K562 (cell line): ENCODE results near the gene ACSS2. TPM values are rescaled to one million over a fixed set of nuclear protein-coding genes. Genes with fewer than 3 reads are reported as not detected.
A peak's percentile ranks its signal among the peaks of the same experiment; 100 is the strongest.

Experiments
- BRD9 ChIP-seq: fragments of 450-650 bp; IDR thresholded peaks from 2 replicates; pipeline ENCODE4 v1.6.1; 2018; ENCODE audit warnings: low read depth; ENCODE audit not compliant: partially characterized antibody
- E2F3 ChIP-seq: fragments of 250-450 bp; sonication (Bioruptor Pico); IDR thresholded peaks from 2 replicates; pipeline ENCODE4 v1.4.0; 2020; ENCODE audit warnings: mild to moderate bottlenecking
- E2F8 ChIP-seq: fragments of 450-650 bp; IDR thresholded peaks from 2 replicates; pipeline ENCODE4 v1.7.1; 2018; ENCODE audit warnings: mild to moderate bottlenecking, low read depth; ENCODE audit not compliant: partially characterized antibody
- ELK3 ChIP-seq: fragments of 450-650 bp; formaldehyde crosslinking; IDR thresholded peaks from 2 replicates; pipeline ENCODE4 v1.4.0; 2020; ENCODE audit warnings: mild to moderate bottlenecking
- HDAC8 ChIP-seq: fragments of 450-650 bp; IDR thresholded peaks from 2 replicates; pipeline ENCODE4 v1.6.1; 2016; ENCODE audit warnings: mild to moderate bottlenecking, missing genetic modification characterization, moderate library complexity, missing compliant biosample characterization
- POLR2G ChIP-seq: fragments of 200-400 bp; formaldehyde crosslinking; IDR thresholded peaks from 2 replicates; pipeline ENCODE4 v1.6.1; 2017; ENCODE audit warnings: low read depth, mild to moderate bottlenecking, antibody characterized with exemption, low read length, moderate library complexity
- RFX7 ChIP-seq: fragments of 250-450 bp; sonication (Bioruptor Pico); IDR thresholded peaks from 2 replicates; pipeline ENCODE4 v1.5.1; 2021; ENCODE audit warnings: mild to moderate bottlenecking
- SP1 ChIP-seq: sonication (generic); formaldehyde crosslinking; IDR thresholded peaks from 2 replicates; pipeline ENCODE4 v1.8.1; 2022; ENCODE audit warnings: mild to moderate bottlenecking, missing genetic modification reagents
- ZFX ChIP-seq: sonication (generic); formaldehyde crosslinking; IDR thresholded peaks from 2 replicates; pipeline ENCODE4 v1.8.0; 2022; ENCODE audit warnings: mild to moderate bottlenecking, missing genetic modification reagents, moderate library complexity
- ZNF175 ChIP-seq: fragments of 200-800 bp; sonication (Bioruptor generic); IDR thresholded peaks from 2 replicates; pipeline ENCODE4 v1.6.1; 2016; ENCODE audit warnings: low read depth, mild to moderate bottlenecking, missing genetic modification characterization, missing compliant biosample characterization
- ZNF280A ChIP-seq: fragments of 450-650 bp; IDR thresholded peaks from 2 replicates; pipeline ENCODE4 v1.6.1; 2018; ENCODE audit warnings: mild to moderate bottlenecking, low read depth; ENCODE audit not compliant: partially characterized antibody
- ZNF740 ChIP-seq, 3 experiments: fragments of 200-800 bp in 1 of 3; sonication (Bioruptor generic) in 1 of 3; sonication (generic) in 1 of 3; formaldehyde crosslinking in 1 of 3; IDR thresholded peaks; 2 replicates each; pipeline versions ENCODE4 v1.6.1 to v1.8.0; 2016 to 2022; ENCODE audit warnings: mild to moderate bottlenecking in 2 of 3, missing compliant biosample characterization in 2 of 3, missing genetic modification characterization in 2 of 3, missing genetic modification reagents in 1 of 3
- polyA plus RNA-seq, 8 experiments: library from polyadenylated mRNA; depleted of rRNA in 4 of 8; stranded (reverse) in 5 of 8; unstranded in 3 of 8; fragments of >200 nt; fragmentation: Nextera tagmentation in 2 of 8; fragmentation: Illumina TruSeq in 1 of 8; extraction: Ambion mirVana in 2 of 8; extraction: Trizol in 1 of 8; gene quantifications; 2 replicates each; pipeline versions ENCODE4 v1.2.1 to v1.2.3, GENCODE V29; 2011 to 2014; ENCODE audit warnings: inconsistent platforms in 1 of 8, missing spikeins in 1 of 8
- total RNA-seq, 7 experiments: library from RNA; depleted of rRNA in 6 of 7; stranded (reverse); fragments of >200 nt in 6 of 7; fragmentation: Illumina TruSeq in 2 of 7; extraction: Trizol in 2 of 7; gene quantifications; 2 replicates each; pipeline versions ENCODE4 v1.2.1 to v1.2.3, GENCODE V29; 2011 to 2021; ENCODE audit warnings: low replicate concordance in 1 of 7
- TF ChIP-seq, protein P1 (sequence below): fragments of 250-450 bp; sonication (Bioruptor Pico); IDR thresholded peaks from 2 replicates; pipeline ENCODE4 v1.4.0; 2020

The ACSS2 gene
- total and polyA plus RNA-seq, 9 of the 15 experiments (the other 6 are each of a cell fraction or from before 2014, with no cell fraction given): 21.9 to 246 (median 66.2) TPM

- TF ChIP-seq ELK3 (no peak), ZNF280A (no peak), RFX7 (no peak), HDAC8 (tag) (no peak), ZFX (CRISPR knock-in tag) (peak; percentile 94), ZNF740 (CRISPR knock-in tag; IDR thresholded peaks at IDR 0.05) (peak; percentile 60; the same call in 1 of the 2 replicates), ZNF740 (tag; IDR thresholded peaks at IDR 0.05) (no peak), SP1 (peak; percentile 96), E2F8 (no peak), E2F3 (no peak), ZNF175 (CRISPR knock-in tag) (peak; percentile 62; the same call in 1 of the 2 replicates), POLR2G (peak; percentile 98), BRD9 (peak; percentile 72)
- TF ChIP-seq, protein P1, sequence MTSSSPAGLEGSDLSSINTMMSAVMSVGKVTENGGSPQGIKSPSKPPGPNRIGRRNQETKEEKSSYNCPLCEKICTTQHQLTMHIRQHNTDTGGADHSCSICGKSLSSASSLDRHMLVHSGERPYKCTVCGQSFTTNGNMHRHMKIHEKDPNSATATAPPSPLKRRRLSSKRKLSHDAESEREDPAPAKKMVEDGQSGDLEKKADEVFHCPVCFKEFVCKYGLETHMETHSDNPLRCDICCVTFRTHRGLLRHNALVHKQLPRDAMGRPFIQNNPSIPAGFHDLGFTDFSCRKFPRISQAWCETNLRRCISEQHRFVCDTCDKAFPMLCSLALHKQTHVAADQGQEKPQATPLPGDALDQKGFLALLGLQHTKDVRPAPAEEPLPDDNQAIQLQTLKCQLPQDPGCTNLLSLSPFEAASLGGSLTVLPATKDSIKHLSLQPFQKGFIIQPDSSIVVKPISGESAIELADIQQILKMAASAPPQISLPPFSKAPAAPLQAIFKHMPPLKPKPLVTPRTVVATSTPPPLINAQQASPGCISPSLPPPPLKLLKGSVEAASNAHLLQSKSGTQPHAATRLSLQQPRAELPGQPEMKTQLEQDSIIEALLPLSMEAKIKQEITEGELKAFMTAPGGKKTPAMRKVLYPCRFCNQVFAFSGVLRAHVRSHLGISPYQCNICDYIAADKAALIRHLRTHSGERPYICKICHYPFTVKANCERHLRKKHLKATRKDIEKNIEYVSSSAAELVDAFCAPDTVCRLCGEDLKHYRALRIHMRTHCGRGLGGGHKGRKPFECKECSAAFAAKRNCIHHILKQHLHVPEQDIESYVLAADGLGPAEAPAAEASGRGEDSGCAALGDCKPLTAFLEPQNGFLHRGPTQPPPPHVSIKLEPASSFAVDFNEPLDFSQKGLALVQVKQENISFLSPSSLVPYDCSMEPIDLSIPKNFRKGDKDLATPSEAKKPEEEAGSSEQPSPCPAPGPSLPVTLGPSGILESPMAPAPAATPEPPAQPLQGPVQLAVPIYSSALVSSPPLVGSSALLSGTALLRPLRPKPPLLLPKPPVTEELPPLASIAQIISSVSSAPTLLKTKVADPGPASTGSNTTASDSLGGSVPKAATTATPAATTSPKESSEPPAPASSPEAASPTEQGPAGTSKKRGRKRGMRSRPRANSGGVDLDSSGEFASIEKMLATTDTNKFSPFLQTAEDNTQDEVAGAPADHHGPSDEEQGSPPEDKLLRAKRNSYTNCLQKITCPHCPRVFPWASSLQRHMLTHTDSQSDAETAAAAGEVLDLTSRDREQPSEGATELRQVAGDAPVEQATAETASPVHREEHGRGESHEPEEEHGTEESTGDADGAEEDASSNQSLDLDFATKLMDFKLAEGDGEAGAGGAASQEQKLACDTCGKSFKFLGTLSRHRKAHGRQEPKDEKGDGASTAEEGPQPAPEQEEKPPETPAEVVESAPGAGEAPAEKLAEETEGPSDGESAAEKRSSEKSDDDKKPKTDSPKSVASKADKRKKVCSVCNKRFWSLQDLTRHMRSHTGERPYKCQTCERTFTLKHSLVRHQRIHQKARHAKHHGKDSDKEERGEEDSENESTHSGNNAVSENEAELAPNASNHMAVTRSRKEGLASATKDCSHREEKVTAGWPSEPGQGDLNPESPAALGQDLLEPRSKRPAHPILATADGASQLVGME (CRISPR knock-in tag): 0 out of 2 replicates have a peak, but pooled peaks have one; percentile 58
Measured at GRCh38 chr20:34955231-34956040, 79.0 kb downstream of the ACSS2 start, which contains the start of the genes GSS and MYH7B (continued).
